Measurements from ENCODE around the gene MVB12B.

GRCh38 chr9:126343271-126343700, 16.7 kb downstream of the MVB12B start:
- TF ChIP-seq CTCF (IDR thresholded peaks at IDR 0.05) (peak in 3 of 6 experiments; percentile 43 to 51 (median 46)), POLR2A (IDR thresholded peaks at IDR 0.05) (no peak)

Data from Peyer's patch (tissue), 4 donors.